ENCODE measurements around the gene USP19. TPM values are rescaled to one million over a fixed set of nuclear protein-coding genes. Genes with fewer than 3 reads are reported as not detected.

USP19 gene
- 10 to 100 TPM; 61.2 to 61.5 TPM for total RNA-seq

GRCh38 chr3:49120438-49121131 lies at the start of gene USP19:
Gene USP19, minus strand, starts transcription at chr3:49120823. Its CDS starts 1,678 bp downstream, at chr3:49119145.
- Mint-ChIP-seq H3K9me3 (no peaks in the 10 kb centered on the region), H3K27ac (peak within 1 kb of the TSS; percentile 90), H3K4me1 (peaks cover 24% of the 10 kb centered on the region), H3K36me3 (ENCODE audit: low read depth) (peaks cover 31% of the 10 kb centered on the region), H3K4me3 (peak within 1 kb of the TSS; percentile 83), H3K27me3 (no peaks in the 10 kb centered on the region)
- ChIA-PET CTCF (interaction anchor here (0.7 to 2.5 kb wide), 9 partner anchors 9 to 220 kb away, joined by 3 to 15 read pairs (median 5); partner anchors contain the start of genes IMPDH2, KLHDC8B, NDUFAF3 and QRICH1), POLR2A (interaction anchor here (0.7 to 4.4 kb wide), 21 partner anchors 9 to 1295 kb away, joined by 3 to 75 read pairs (median 4); partner anchors contain the start of genes DAG1, IMPDH2, KLHDC8B and NDUFAF3)
- DNase-seq = peak; percentile 95

GRCh38 chr3:49166752-49167556 lies 46.3 kb upstream of the USP19 start:
- H3K4me1 Mint-ChIP-seq = peaks cover 38% of the 10 kb centered on the region
- H3K36me3 Mint-ChIP-seq (ENCODE audit: low read depth) = peaks cover 22% of the 10 kb centered on the region
- peak overlapping the region; percentile 88 for H3K4me3 Mint-ChIP-seq
- peaks cover under 1% of the 10 kb centered on the region for H3K27me3 Mint-ChIP-seq
- peak overlapping the region; percentile 83 for H3K27ac Mint-ChIP-seq
- CTCF ChIA-PET = no interaction called here
- H3K9me3 Mint-ChIP-seq = peaks cover 2% of the 10 kb centered on the region
- DNase-seq = no peak
- POLR2A ChIA-PET = no interaction called here

- no peaks in the 10 kb centered on the region for H3K27me3 Mint-ChIP-seq
- ChIA-PET CTCF (interaction anchor here (1.0 to 1.8 kb wide), 4 partner anchors 9 to 283 kb away, joined by 3 to 6 read pairs (median 3); partner anchors contain the start of gene USP19), POLR2A (interaction anchor here (0.6 to 2.4 kb wide), 8 partner anchors 9 to 450 kb away, joined by 3 to 16 read pairs (median 4); partner anchors contain the start of genes IP6K2, NDUFAF3, QRICH1 and WDR6)
- H3K27ac Mint-ChIP-seq = peak within 1 kb of the TSS; percentile 83
- peaks cover 42% of the 10 kb centered on the region for H3K4me1 Mint-ChIP-seq
- peak within 1 kb of the TSS; percentile 89 for H3K4me3 Mint-ChIP-seq
- peak; percentile 81 for DNase-seq
- H3K36me3 Mint-ChIP-seq (ENCODE audit: low read depth) = peaks cover 26% of the 10 kb centered on the region
- H3K9me3 Mint-ChIP-seq = peaks cover 2% of the 10 kb centered on the region
Measured at GRCh38 chr3:49165771-49166751, 45.4 kb upstream of the USP19 start, which contains the start of gene CCDC71. Gene CCDC71, minus strand, starts transcription at chr3:49166331. Its CDS starts 2,123 bp downstream, at chr3:49164208.

GRCh38 chr3:49164983-49165720 lies 44.5 kb upstream of the USP19 start:
- H3K27me3 Mint-ChIP-seq = no peaks in the 10 kb centered on the region
- CTCF ChIA-PET = interaction anchor here (0.7 to 2.2 kb wide), 7 partner anchors 8 to 284 kb away, joined by 3 to 6 read pairs (median 3); partner anchors contain the start of genes USP19 and WDR6
- peaks cover 26% of the 10 kb centered on the region for H3K36me3 Mint-ChIP-seq (ENCODE audit: low read depth)

GRCh38 chr3:49163609-49164008 lies 43.0 kb upstream of the USP19 start:
- Mint-ChIP-seq H3K27ac (no peak overlapping the region), H3K4me1 (peaks cover 39% of the 10 kb centered on the region), H3K4me3 (no peak overlapping the region), H3K9me3 (peaks cover 2% of the 10 kb centered on the region), H3K27me3 (no peaks in the 10 kb centered on the region), H3K36me3 (ENCODE audit: low read depth) (peaks cover 26% of the 10 kb centered on the region)
- ChIA-PET CTCF (interaction anchor here (2.2 kb wide), 1 partner anchor 156 kb away, joined by 4 read pairs; the partner anchor contains the start of gene WDR6), POLR2A (interaction anchor here (1.6 to 2.4 kb wide), 4 partner anchors 10 to 156 kb away, joined by 4 to 8 read pairs (median 6); partner anchors contain the start of genes IMPDH2, QRICH1 and WDR6)
- DNase-seq = no peak

More at GRCh38 chr3:49164983-49165720, 44.5 kb upstream of the USP19 start:
- H3K4me1 Mint-ChIP-seq = peaks cover 39% of the 10 kb centered on the region
- POLR2A ChIA-PET = interaction anchor here (0.6 to 2.4 kb wide), 10 partner anchors 9 to 449 kb away, joined by 3 to 16 read pairs (median 3); partner anchors contain the start of genes IP6K2, NDUFAF3, QRICH1 and WDR6
- peak overlapping the region; percentile 89 for H3K4me3 Mint-ChIP-seq
- no peak for DNase-seq
- H3K27ac Mint-ChIP-seq = peak overlapping the region; percentile 81
- H3K9me3 Mint-ChIP-seq = peaks cover 2% of the 10 kb centered on the region

- peaks cover 41% of the 10 kb centered on the region for H3K4me1 Mint-ChIP-seq
- CTCF ChIA-PET = interaction anchor here (2.2 kb wide), 1 partner anchor 156 kb away, joined by 4 read pairs; the partner anchor contains the start of gene WDR6
- peaks cover 26% of the 10 kb centered on the region for H3K36me3 Mint-ChIP-seq (ENCODE audit: low read depth)
- DNase-seq = no peak
- POLR2A ChIA-PET = interaction anchor here (1.6 to 1.9 kb wide), 2 partner anchors 69 to 134 kb away, joined by 4 to 6 read pairs; partner anchors contain the start of genes IMPDH2 and QRICH1
- H3K4me3 Mint-ChIP-seq = no peak overlapping the region
- H3K27me3 Mint-ChIP-seq = no peaks in the 10 kb centered on the region
- H3K9me3 Mint-ChIP-seq = peaks cover 2% of the 10 kb centered on the region
- H3K27ac Mint-ChIP-seq = no peak overlapping the region
Measured at GRCh38 chr3:49162751-49163419, 42.3 kb upstream of the USP19 start.

- Mint-ChIP-seq H3K27ac (no peak overlapping the region), H3K9me3 (peaks cover 2% of the 10 kb centered on the region), H3K27me3 (no peaks in the 10 kb centered on the region), H3K4me3 (no peak overlapping the region), H3K36me3 (ENCODE audit: low read depth) (peaks cover 26% of the 10 kb centered on the region), H3K4me1 (peaks cover 41% of the 10 kb centered on the region)
- POLR2A ChIA-PET = interaction anchor here (1.9 kb wide), 1 partner anchor 68 kb away, joined by 6 read pairs; the partner anchor contains the start of gene QRICH1
- CTCF ChIA-PET = no interaction called here
- no peak for DNase-seq
Measured at GRCh38 chr3:49161808-49162530, 41.3 kb upstream of the USP19 start.

- POLR2A ChIA-PET = no interaction called here
- H3K4me3 Mint-ChIP-seq = no peak overlapping the region
- no peak for DNase-seq
- H3K36me3 Mint-ChIP-seq (ENCODE audit: low read depth) = peaks cover 24% of the 10 kb centered on the region
- CTCF ChIA-PET = no interaction called here
- H3K9me3 Mint-ChIP-seq = no peaks in the 10 kb centered on the region
- H3K27ac Mint-ChIP-seq = no peak overlapping the region
- peaks cover 35% of the 10 kb centered on the region for H3K4me1 Mint-ChIP-seq
- H3K27me3 Mint-ChIP-seq = no peaks in the 10 kb centered on the region
Measured at GRCh38 chr3:49161197-49161596, 40.6 kb upstream of the USP19 start.

- Mint-ChIP-seq H3K4me3 (no peak overlapping the region), H3K9me3 (no peaks in the 10 kb centered on the region), H3K27me3 (no peaks in the 10 kb centered on the region), H3K4me1 (peaks cover 16% of the 10 kb centered on the region), H3K36me3 (ENCODE audit: low read depth) (peaks cover 13% of the 10 kb centered on the region), H3K27ac (no peak overlapping the region)
- DNase-seq = no peak
- ChIA-PET POLR2A (interaction anchor here (0.9 to 1.1 kb wide), 4 partner anchors 11 to 137 kb away, joined by 3 to 4 read pairs (median 4); partner anchors contain the start of genes NDUFAF3, QRICH1 and USP19), CTCF (interaction anchor here (0.7 to 2.3 kb wide), 4 partner anchors 12 to 171 kb away, joined by 4 to 11 read pairs (median 10); partner anchors contain the start of genes KLHDC8B and QRICH1)
Measured at GRCh38 chr3:49158792-49159191, 38.2 kb upstream of the USP19 start.

GRCh38 chr3:49158103-49158709 lies 37.6 kb upstream of the USP19 start:
- no peak overlapping the region for H3K27ac Mint-ChIP-seq
- POLR2A ChIA-PET = interaction anchor here (0.8 to 1.1 kb wide), 5 partner anchors 12 to 136 kb away, joined by 3 to 4 read pairs (median 3); partner anchors contain the start of genes NDUFAF3, QRICH1 and USP19
- peaks cover 13% of the 10 kb centered on the region for H3K4me1 Mint-ChIP-seq
- H3K36me3 Mint-ChIP-seq (ENCODE audit: low read depth) = peaks cover 8% of the 10 kb centered on the region
- no peak overlapping the region for H3K4me3 Mint-ChIP-seq
- H3K27me3 Mint-ChIP-seq = no peaks in the 10 kb centered on the region
- CTCF ChIA-PET = interaction anchor here (0.5 to 2.3 kb wide), 7 partner anchors 12 to 398 kb away, joined by 3 to 11 read pairs (median 4); partner anchors contain the start of genes KLHDC8B and QRICH1
- H3K9me3 Mint-ChIP-seq = no peaks in the 10 kb centered on the region
- peak; percentile 75 for DNase-seq

Measured in activated CD4-positive, alpha-beta memory T cell treated with anti-CD3 and anti-CD28 coated beads, Interleukin-2, amount 10 ng/mL, durations not matched to agents 7 days and 5 days (primary cell).